Naive thymus-derived CD4-positive, alpha-beta T cell (primary cell): ENCODE data around the gene NDUFB1. TPM values are rescaled to one million over a fixed set of nuclear protein-coding genes. Genes with fewer than 3 reads are reported as not detected.

Experiments
- ATAC-seq: fragments of 150-1000 bp; cut with Tn5 transposase; 2 replicates; pipeline ENCODE4 v1.10.0; 2021; ENCODE audit warnings: mild to moderate bottlenecking, moderate library complexity
- CTCF ChIA-PET: fragments of 350-600 bp; sonication (Branson Sonifier 250); formaldehyde crosslinking; loops from one replicate; lab custom pipeline; 2021; ENCODE audit warnings: antibody characterized with exemption; lab: Charles Lee
- POLR2A ChIA-PET: fragments of 350-600 bp; sonication (Branson Sonifier 250); formaldehyde crosslinking; loops from one replicate; lab custom pipeline; 2021; ENCODE audit warnings: antibody characterized with exemption, inconsistent platforms; lab: Charles Lee
- DNase-seq, 9 donors: peaks; one replicate each; pipeline versions ENCODE4 v3.0.0 to v3.0.0-alpha.2; 2020 to 2022; ENCODE audit warnings: mixed read lengths in 1 of 9
- H3K27ac ChIP-seq: one replicate; pipeline ENCODE4 v1.7.0; 2013; ENCODE audit warnings: mild to moderate bottlenecking, low read depth, low read length, moderate library complexity
- H3K27me3 ChIP-seq, 2 donors: one replicate each; pipeline ENCODE4 v1.7.0; 2013; ENCODE audit warnings: low read length in 2 of 2, mild to moderate bottlenecking in 2 of 2, moderate library complexity in 2 of 2; ENCODE audit not compliant: control insufficient read depth in 2 of 2, insufficient read depth in 2 of 2
- H3K36me3 ChIP-seq, 3 experiments: 1 replicate in 2 of 3; 2 replicates in 1 of 3; pipeline ENCODE4 v1.7.0; 2013; ENCODE audit warnings: low read length in 3 of 3, mild to moderate bottlenecking in 3 of 3, moderate library complexity in 1 of 3; ENCODE audit not compliant: insufficient read depth in 3 of 3, control insufficient read depth in 2 of 3
- H3K4me1 ChIP-seq, 2 donors: one replicate each; pipeline ENCODE4 v1.7.0; 2013; ENCODE audit warnings: low read length in 2 of 2, mild to moderate bottlenecking in 2 of 2, moderate library complexity in 1 of 2; ENCODE audit not compliant: control insufficient read depth in 2 of 2, insufficient read depth in 2 of 2
- H3K4me3 ChIP-seq: 2 replicates; pipeline ENCODE4 v1.7.0; 2013; ENCODE audit warnings: mild to moderate bottlenecking, low read length
- H3K9me3 ChIP-seq, 3 experiments: 1 replicate in 2 of 3; 2 replicates in 1 of 3; pipeline ENCODE4 v1.7.0; 2013; ENCODE audit warnings: low read length in 3 of 3; ENCODE audit not compliant: control insufficient read depth in 2 of 3
- H3K27ac Mint-ChIP-seq, 9 donors: one replicate each; pipeline ENCODE4 v1.8.0; 2020 to 2022; ENCODE audit warnings: mixed read lengths in 9 of 9, mild to moderate bottlenecking in 8 of 9, moderate library complexity in 5 of 9, inconsistent platforms in 2 of 9
- H3K27me3 Mint-ChIP-seq, 5 donors: one replicate each; pipeline ENCODE4 v1.8.0; 2021 to 2022; ENCODE audit warnings: mixed read lengths in 5 of 5, mild to moderate bottlenecking in 1 of 5
- H3K36me3 Mint-ChIP-seq, 5 donors: one replicate each; pipeline ENCODE4 v1.8.0; 2020 to 2022; ENCODE audit warnings: mixed read lengths in 5 of 5, mild to moderate bottlenecking in 3 of 5, inconsistent platforms in 1 of 5
- H3K4me1 Mint-ChIP-seq, 7 donors: one replicate each; pipeline ENCODE4 v1.8.0; 2020 to 2022; ENCODE audit warnings: mixed read lengths in 7 of 7, mild to moderate bottlenecking in 3 of 7, inconsistent platforms in 1 of 7
- H3K4me3 Mint-ChIP-seq, 10 donors: one replicate each; pipeline ENCODE4 v1.8.0; 2020 to 2022; ENCODE audit warnings: mild to moderate bottlenecking in 10 of 10, mixed read lengths in 10 of 10, moderate library complexity in 6 of 10, inconsistent platforms in 2 of 10
- H3K9me3 Mint-ChIP-seq, 11 donors: one replicate each; pipeline ENCODE4 v1.8.0; 2020 to 2022; ENCODE audit warnings: mixed read lengths in 11 of 11, mild to moderate bottlenecking in 4 of 11, inconsistent platforms in 1 of 11, moderate library complexity in 1 of 11
- intact Hi-C, 2 donors: fragments of 100-400 bp; cut with micrococcal nuclease; formaldehyde crosslinking; loops; one replicate each; pipeline ENCODE4 v1.15.1; 2023
- polyA plus RNA-seq, 2 donors: library from polyadenylated mRNA; unstranded; fragments of 300-500 nt; fragmentation: Illumina TruSeq; gene quantifications; one replicate each; pipeline ENCODE4 v1.2.3, GENCODE V29; 2021
- total RNA-seq, 6 experiments: library from RNA in 5 of 6; stranded (reverse) in 5 of 6; gene quantifications; 1 replicate in 5 of 6; 2 replicates in 1 of 6; pipeline ENCODE4 v1.2.3 and lab custom pipeline; 2021 to 2026

NDUFB1 gene
- total and polyA plus RNA-seq, 7 experiments from 2014 or later, result 55.1 to 418 (median 102) TPM

DNA sequence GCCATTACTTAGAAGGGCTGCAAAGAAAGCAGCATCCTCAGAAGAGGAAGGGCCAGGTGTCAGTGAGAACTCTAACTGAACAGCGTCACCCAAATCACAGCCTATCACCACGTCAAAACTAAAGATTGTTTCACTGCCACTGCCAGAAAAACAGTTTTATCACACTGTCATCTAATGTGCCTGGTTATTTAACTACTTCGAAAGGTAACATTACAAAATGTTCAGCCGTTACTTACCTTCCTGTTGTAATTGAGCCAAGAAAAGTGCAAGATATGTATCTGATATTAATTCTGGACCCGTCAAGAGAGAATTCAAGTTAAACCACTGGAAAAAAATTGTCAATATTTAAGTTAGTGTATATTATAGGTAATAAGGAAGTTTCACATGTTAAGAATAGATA lies 33.0 kb downstream of the NDUFB1 start:
- POLR2A ChIA-PET, result no interaction called here
- Histone ChIP-seq H3K27me3 (no peaks in the 10 kb centered on the region), H3K27ac (no peak overlapping the region), H3K4me1 (no peaks in the 10 kb centered on the region), H3K9me3 (no peaks in the 10 kb centered on the region), H3K36me3 (peaks cover 8 to 35% (median 14%) of the 10 kb centered on the region in 3 experiments), H3K4me3 (no peak overlapping the region)
- intact Hi-C loops, result no loop called here
- CTCF ChIA-PET, result interaction anchor here (0.6 kb wide), 1 partner anchor 329 kb away, joined by 3 read pairs; no protein-coding TSS in a partner anchor
- Mint-ChIP-seq H3K9me3 (no peaks in the 10 kb centered on the region), H3K27ac (no peak overlapping the region), H3K36me3 (peaks cover 11 to 44% (median 32%) of the 10 kb centered on the region in 5 donors), H3K27me3 (no peaks in the 10 kb centered on the region), H3K4me3 (no peak overlapping the region), H3K4me1 (no peaks in the 10 kb centered on the region)
- ATAC-seq (no peak), DNase-seq (no peak)

DNA sequence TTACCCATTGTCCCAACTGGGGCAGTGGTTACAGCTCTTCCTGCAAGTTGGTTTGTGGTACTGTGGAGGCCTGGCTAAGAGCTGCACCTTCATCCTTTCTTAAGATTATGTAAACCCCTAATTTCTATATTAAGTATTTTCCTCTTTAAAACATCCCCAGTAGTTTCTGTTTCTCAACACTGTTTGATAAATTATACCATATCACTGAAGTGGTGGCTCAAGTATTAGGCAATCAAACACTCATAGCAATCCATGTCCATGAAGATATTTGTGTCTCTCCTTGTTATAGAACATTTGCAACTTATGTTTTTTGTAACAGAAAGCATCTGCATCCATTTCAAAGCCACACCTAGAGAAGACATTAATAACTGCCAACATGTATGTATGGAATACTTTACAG lies 47.0 kb downstream of the NDUFB1 start:
- no peak overlapping the region for H3K27ac Mint-ChIP-seq

More for the DNA sequence above, 47.0 kb downstream of the NDUFB1 start:
- Histone ChIP-seq H3K27ac (no peak overlapping the region), H3K4me1 (no peaks in the 10 kb centered on the region), H3K27me3 (no peaks in the 10 kb centered on the region), H3K9me3 (no peaks in the 10 kb centered on the region), H3K4me3 (no peak overlapping the region), H3K36me3 (peaks cover 2 to 36% (median 4%) of the 10 kb centered on the region in 3 experiments)
- POLR2A ChIA-PET, result no interaction called here
- H3K27me3 Mint-ChIP-seq, result no peaks in the 10 kb centered on the region
- CTCF ChIA-PET, result no interaction called here
- DNase-seq (no peak), ATAC-seq (no peak)
- no peaks in the 10 kb centered on the region for H3K9me3 Mint-ChIP-seq
- intact Hi-C loops, result no loop called here
- H3K36me3 Mint-ChIP-seq, result peaks cover 0 to 32% (median 9%) of the 10 kb centered on the region in 5 donors
- no peak overlapping the region for H3K4me3 Mint-ChIP-seq
- peaks cover 0 to 5% (median 0%) of the 10 kb centered on the region in 7 donors for H3K4me1 Mint-ChIP-seq

Other genes with a start within 250 kb of the NDUFB1 start
- 10 to 100 TPM in 2 of 5 experiments, 1 to 10 TPM in 3; 2.9 to 11.7 (median 7.2) TPM for gene FBLN5, start 174.0 kb downstream of the NDUFB1 start, total RNA-seq
- gene FBLN5, start 174.0 kb downstream of the NDUFB1 start, polyA plus RNA-seq, result 10 to 100 TPM; 30.5 to 53.3 TPM
- gene TRIP11, start 81.6 kb downstream of the NDUFB1 start, total RNA-seq, result 10 to 100 TPM; 34.1 to 72.4 (median 58.4) TPM
- gene TRIP11, start 81.6 kb downstream of the NDUFB1 start, polyA plus RNA-seq, result 10 to 100 TPM; 46.1 to 74.8 TPM
- 10 to 100 TPM; 27.8 to 54.9 (median 36.9) TPM for gene ATXN3, start 15.1 kb downstream of the NDUFB1 start, total RNA-seq
- gene ATXN3, start 15.1 kb downstream of the NDUFB1 start, polyA plus RNA-seq, result 10 to 100 TPM; 15.5 to 15.8 TPM
- 10 to 100 TPM; 30.2 to 77.4 (median 60.4) TPM for gene CPSF2, start 263 bp upstream of the NDUFB1 start, total RNA-seq
- 10 to 100 TPM; 25.2 to 25.5 TPM for gene CPSF2, start 263 bp upstream of the NDUFB1 start, polyA plus RNA-seq
- 10 to 100 TPM in 1 of 5 experiments, 1 to 10 TPM in 1, under 1 TPM in 1, not detected in 2; 0.10 to 15.3 (median 2.1) TPM for gene SLC24A4, start 201.5 kb upstream of the NDUFB1 start, total RNA-seq
- not detected for gene SLC24A4, start 201.5 kb upstream of the NDUFB1 start, polyA plus RNA-seq